Motor neuron (in vitro differentiated cells): ENCODE data around the gene OR13C2. TPM values are rescaled to one million over a fixed set of nuclear protein-coding genes. Genes with fewer than 3 reads are reported as not detected.

Experiments used
- ATAC-seq, 8 experiments: fragments of 200-7000 bp; cut with Tn5 transposase; replicated peaks in 6 of 8; 2 replicates each; pipeline ENCODE4 v1.8.0; 2021; ENCODE audit warnings: mild to moderate bottlenecking in 8 of 8, moderate library complexity in 8 of 8
- H3K27ac ChIP-seq, 2 donors: fragments of 250-450 bp; sonication (Bioruptor Pico); 2 replicates each; pipeline ENCODE4 v1.9.0; 2021; ENCODE audit warnings: antibody characterized with exemption in 2 of 2, mild to moderate bottlenecking in 2 of 2, moderate library complexity in 1 of 2
- H3K4me1 ChIP-seq, 2 donors: fragments of 250-450 bp; sonication (Bioruptor Pico); replicated peaks in 1 of 2; 2 replicates each; pipeline ENCODE4 v1.6.1; 2021; ENCODE audit warnings: antibody characterized with exemption in 2 of 2, mild to moderate bottlenecking in 2 of 2, moderate library complexity in 1 of 2
- H3K4me3 ChIP-seq, 5 donors: fragments of 250-450 bp; sonication (Bioruptor Pico); 2 replicates each; pipeline ENCODE4 v1.9.0; 2021; ENCODE audit warnings: antibody characterized with exemption in 5 of 5, mild to moderate bottlenecking in 5 of 5, moderate library complexity in 4 of 5
- WGBS, 10 experiments: fragments of 450-650 bp; shearing (Covaris generic); methylation state at CpG; one replicate each; pipeline ENCODE4 v1.0.0; 2022; 5-methylcytosine and 5-hydroxymethylcytosine counted together
- in situ Hi-C, 9 experiments: fragments of 400-800 bp; cut with MboI; loops; one replicate each; pipeline ENCODE4 v1.15.0; 2021; ENCODE audit warnings: low sequenced_read_pairs in 9 of 9, low pct_unique_long_range_greater_than_20kb in 2 of 9; ENCODE audit not compliant: unreplicated experiment in 9 of 9
- total RNA-seq, 8 experiments: library from RNA; unstranded; fragments of 300-600 nt; gene quantifications; 2 replicates each; pipeline versions ENCODE4 v1.2.3 to v1.2.4, GENCODE V29; 2022

OR13C2 gene
- total RNA-seq, 8 experiments from 2014 or later, result 0.47 TPM; not detected in 7

DNA sequence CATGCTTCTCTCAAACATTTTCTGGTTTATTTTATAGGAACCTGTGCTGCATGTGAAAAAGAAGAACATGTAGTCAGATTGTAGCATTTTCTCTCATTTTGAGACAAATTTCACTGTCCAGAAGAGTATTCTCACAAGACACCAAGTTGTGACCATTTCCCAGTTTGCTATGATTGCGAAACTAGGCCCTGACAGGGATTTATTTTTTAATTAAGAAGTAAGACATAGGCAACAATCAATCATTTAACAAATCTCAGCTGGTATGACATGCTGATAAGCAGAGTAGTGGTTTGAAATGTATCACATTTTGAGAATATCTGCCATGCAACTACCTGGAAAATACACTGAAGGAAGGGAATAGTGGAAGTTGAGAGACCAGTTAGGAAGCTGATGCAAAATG, 24.9 kb downstream of the OR13C2 start:
- Histone ChIP-seq H3K4me1 (no peaks in the 10 kb centered on the region), H3K27ac (no peak overlapping the region), H3K4me3 (no peak overlapping the region)
- 0 to 100% (median 57%) methylated on average over 1 of the region's 1 CpG; no CpG with 5 or more reads in 5 of the 10 experiments for WGBS, 10 experiments
- no peak for ATAC-seq
- in situ Hi-C loops, result no loop called here

DNA sequence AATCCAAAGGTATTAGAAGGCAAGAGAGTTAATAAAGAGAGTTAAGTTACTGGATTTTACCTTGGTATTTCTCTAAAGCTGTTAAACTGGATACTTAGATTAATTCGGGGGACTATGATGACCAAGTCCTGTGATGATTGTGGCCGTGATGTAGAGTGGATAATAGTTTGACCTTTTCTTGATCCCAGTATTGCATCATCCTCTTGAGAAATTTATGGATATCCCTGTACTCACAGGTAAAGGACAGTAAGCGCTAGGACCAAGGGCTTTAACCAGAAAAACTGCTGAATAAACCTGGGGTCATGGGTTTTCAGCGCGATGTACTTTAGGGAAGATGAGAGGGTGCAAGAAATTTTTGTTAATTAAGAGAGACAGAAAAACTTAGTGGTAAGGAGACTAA, 28.2 kb downstream of the OR13C2 start:
- 40 to 100% (median 83%) methylated on average over 2 to 5 of the region's 5 CpGs for WGBS, 10 experiments
- in situ Hi-C loops, result no loop called here
- no peak overlapping the region for H3K27ac ChIP-seq

DNA sequence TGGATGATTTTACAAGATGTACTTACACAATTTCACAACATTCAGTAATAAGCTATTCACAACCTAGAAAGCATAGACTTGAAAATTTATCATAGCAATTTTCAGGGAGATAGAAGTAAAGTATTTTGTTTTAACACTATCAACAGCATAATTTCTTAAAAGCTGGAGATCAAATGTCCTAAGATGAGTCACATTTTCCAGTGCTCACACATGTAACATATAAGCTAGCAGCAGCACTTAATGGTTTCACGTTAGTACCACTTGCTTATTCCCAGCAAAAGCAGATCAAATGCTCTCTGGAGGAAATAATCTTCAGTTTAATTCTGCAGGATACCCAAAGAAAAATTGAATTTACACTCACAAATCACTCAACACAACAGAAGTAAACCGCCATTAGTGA, 30.0 kb downstream of the OR13C2 start:
- ATAC-seq, result no peak
- Histone ChIP-seq H3K4me1 (no peaks in the 10 kb centered on the region), H3K27ac (no peak overlapping the region), H3K4me3 (no peak overlapping the region)
- WGBS, 10 experiments, result 0 to 88% (median 64%) methylated on average over 1 to 2 of the region's 2 CpGs; no CpG with 5 or more reads in 2 of the 10 experiments
- in situ Hi-C loops, result no loop called here

More for the DNA sequence above, 28.2 kb downstream of the OR13C2 start:
- no peak overlapping the region for H3K4me3 ChIP-seq
- ATAC-seq, result peak in 1 of 8 experiments; percentile 44
- no peaks in the 10 kb centered on the region for H3K4me1 ChIP-seq

DNA sequence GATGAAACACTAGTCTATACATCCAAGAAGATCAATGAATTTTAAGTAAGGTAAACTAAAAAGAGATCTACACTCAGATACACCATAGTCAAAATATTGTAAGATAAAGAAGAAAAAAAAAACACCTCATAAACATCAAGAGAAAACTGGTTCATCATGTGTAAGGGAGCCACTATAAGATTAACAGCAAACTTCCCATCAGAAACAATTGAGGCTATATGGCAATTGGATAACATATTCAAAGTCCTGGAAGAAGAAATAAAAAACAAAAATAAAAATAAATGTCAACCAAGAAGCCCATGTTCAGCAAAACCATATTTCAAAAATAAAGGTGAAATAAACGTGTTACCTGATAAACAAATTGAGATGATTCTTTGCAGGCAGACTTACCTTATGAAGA, 32.8 kb downstream of the OR13C2 start:
- WGBS, 10 experiments, result 0 to 79% (median 22%) methylated on average over 1 of the region's 1 CpG; no CpG with 5 or more reads in 1 of the 10 experiments
- Histone ChIP-seq H3K4me3 (no peak overlapping the region), H3K4me1 (no peaks in the 10 kb centered on the region), H3K27ac (no peak overlapping the region)
- ATAC-seq, result no peak
- in situ Hi-C loops, result no loop called here

- WGBS, 10 experiments, result 13 to 90% (median 74%) methylated on average over 1 to 4 of the region's 4 CpGs; no CpG with 5 or more reads in 2 of the 10 experiments
- in situ Hi-C loops, result no loop called here
- H3K4me3 ChIP-seq, result no peak within 1 kb of the TSS
- ATAC-seq, result no peak
- H3K27ac ChIP-seq, result no peak within 1 kb of the TSS
- no peaks in the 10 kb centered on the region for H3K4me1 ChIP-seq
These were observed 36.6 kb downstream of the OR13C2 start, which contains the start of gene OR13C8 for GRCh38 chr9:104568868-104569267. Gene OR13C8, plus strand, starts transcription at chr9:104569168. Its CDS starts 0 bp downstream, at chr9:104569168.

DNA sequence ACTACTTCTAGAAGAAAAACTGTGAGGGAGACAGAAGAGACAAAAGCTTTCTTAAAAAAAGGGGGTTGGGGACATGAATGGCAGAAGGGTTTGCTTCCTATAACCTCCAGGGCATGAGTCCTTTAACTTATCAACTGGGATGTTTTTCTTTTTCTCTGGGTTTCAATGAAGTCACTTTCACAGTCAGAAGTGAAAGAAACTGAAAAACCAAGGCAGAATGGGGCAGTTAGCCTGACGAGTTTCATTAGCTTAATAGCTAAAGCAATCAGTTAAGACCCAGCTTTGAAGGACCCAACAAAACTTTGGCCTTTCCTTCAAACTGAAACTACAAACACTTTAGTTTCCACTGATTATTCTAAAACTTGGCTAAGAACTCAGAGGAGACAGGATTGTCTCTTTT, 41.1 kb downstream of the OR13C2 start:
- 0 to 86% (median 17%) methylated on average over 1 of the region's 1 CpG; no CpG with 5 or more reads in 3 of the 10 experiments for WGBS, 10 experiments
- ATAC-seq, result no peak
- Histone ChIP-seq H3K4me3 (no peak overlapping the region), H3K27ac (no peak overlapping the region), H3K4me1 (no peaks in the 10 kb centered on the region)
- in situ Hi-C loops, result no loop called here

DNA sequence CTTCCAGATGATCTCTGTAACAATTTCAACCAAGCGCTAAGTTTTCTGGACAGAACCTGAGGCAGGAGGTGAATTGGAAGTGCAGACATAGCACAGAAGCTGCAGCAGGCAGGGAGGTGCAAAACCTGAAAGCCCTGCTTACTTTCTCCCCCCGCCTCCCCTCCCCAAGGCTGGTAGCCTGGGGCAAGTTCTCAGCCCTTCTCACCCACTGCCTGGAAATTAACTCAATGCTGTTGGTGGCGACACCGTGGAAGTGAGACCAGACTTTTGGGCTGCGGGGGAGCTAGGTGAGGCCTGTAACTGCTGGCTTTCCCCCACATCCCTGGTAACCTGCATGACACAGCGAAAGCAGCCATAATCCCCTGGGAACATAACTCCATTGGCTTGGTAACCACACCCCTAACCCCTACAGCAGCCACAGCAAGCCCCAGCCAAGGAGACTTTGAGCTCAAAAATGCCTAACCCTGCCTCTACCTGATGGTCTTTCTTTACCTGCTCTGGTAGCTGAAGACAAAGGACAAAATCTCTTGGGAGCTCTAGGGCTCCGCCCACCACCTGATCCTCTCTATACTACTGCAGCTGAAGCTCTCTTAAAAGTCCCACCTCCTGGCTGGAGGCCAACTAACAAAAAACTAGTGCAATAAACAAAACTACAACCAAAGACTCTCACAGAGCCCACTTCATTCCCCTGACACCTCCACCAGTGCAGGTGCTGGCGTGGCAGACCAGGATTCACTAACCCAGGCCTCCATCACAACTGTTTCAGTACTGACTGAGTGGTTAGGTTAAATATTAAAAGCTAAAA, 48.4 kb downstream of the OR13C2 start:
- Histone ChIP-seq H3K4me3 (no peak overlapping the region), H3K27ac (no peak overlapping the region), H3K4me1 (no peaks in the 10 kb centered on the region)
- in situ Hi-C loops, result no loop called here
- no peak for ATAC-seq
- WGBS, 10 experiments, result 30 to 94% (median 69%) methylated on average over 1 to 7 of the region's 8 CpGs; no CpG with 5 or more reads in 4 of the 10 experiments

DNA sequence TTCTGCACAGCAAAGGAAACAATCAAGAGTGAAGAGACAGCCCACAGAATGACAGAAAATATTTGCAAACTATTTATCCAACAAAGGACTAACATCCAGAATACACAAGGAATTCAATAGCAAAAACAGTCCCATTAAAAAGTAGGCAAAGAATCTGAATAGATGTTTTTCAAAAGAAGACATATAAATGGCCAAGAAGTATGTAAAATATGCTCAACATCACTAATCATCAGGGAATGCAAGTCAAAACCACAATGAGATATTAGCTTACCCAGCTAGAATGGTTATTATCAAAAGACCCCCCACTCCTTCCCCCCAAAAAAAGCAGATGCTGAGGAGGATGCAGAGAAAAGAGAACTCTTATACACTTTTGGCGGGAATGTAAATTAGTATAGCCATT, 49.9 kb downstream of the OR13C2 start:
- WGBS, 10 experiments, result 0 to 100% (median 83%) methylated on average over 1 of the region's 1 CpG; no CpG with 5 or more reads in 3 of the 10 experiments
- Histone ChIP-seq H3K4me3 (no peak overlapping the region), H3K4me1 (no peaks in the 10 kb centered on the region), H3K27ac (no peak overlapping the region)
- ATAC-seq, result no peak
- in situ Hi-C loops, result no loop called here

Other genes with a start within 250 kb of the OR13C2 start
- under 1 TPM in 2 of 8 experiments, not detected in 6; 0.36 to 0.43 TPM for gene OR13F1, start 101.4 kb downstream of the OR13C2 start, total RNA-seq
- under 1 TPM in 1 of 8 experiments, not detected in 7; 0.62 TPM for gene OR13C4, start 78.4 kb downstream of the OR13C2 start, total RNA-seq
- gene OR13C3, start 68.8 kb downstream of the OR13C2 start, total RNA-seq, result under 1 TPM in 1 of 8 experiments, not detected in 7; 0.31 TPM
- gene OR13C8, start 36.5 kb downstream of the OR13C2 start, total RNA-seq, result under 1 TPM in 1 of 8 experiments, not detected in 7; 0.43 TPM
- gene OR13C5, start 6.2 kb downstream of the OR13C2 start, total RNA-seq, result under 1 TPM in 2 of 8 experiments, not detected in 6; 0.23 to 0.47 TPM
- under 1 TPM in 1 of 8 experiments, not detected in 7; 0.33 TPM for gene OR13C9, start 12.6 kb upstream of the OR13C2 start, total RNA-seq
- gene OR13D1, start 88.9 kb upstream of the OR13C2 start, total RNA-seq, result 1 to 10 TPM in 1 of 8 experiments, under 1 TPM in 5, not detected in 2; 0.21 to 1.1 (median 0.32) TPM
- gene NIPSNAP3A, start 142.1 kb upstream of the OR13C2 start, total RNA-seq, result 10 to 100 TPM; 15.6 to 44.8 (median 23.1) TPM
- 1 to 10 TPM in 3 of 8 experiments, under 1 TPM in 5; 0.29 to 2.6 (median 0.48) TPM for gene NIPSNAP3B, start 158.5 kb upstream of the OR13C2 start, total RNA-seq